WTC11 (cell line): ENCODE measurements around the gene MROH2B. TPM values are rescaled to one million over a fixed set of nuclear protein-coding genes. Genes with fewer than 3 reads are reported as not detected.

Source experiments
- ATAC-seq: fragments of 200-7000 bp; cut with Tn5 transposase; 2 replicates; pipeline ENCODE4 v1.10.0; 2021; ENCODE audit warnings: mild to moderate bottlenecking, moderate library complexity
- CTCF ChIA-PET: fragments of 300-600 bp; sonication (Branson Sonifier 250); formaldehyde crosslinking; loops from one replicate; lab custom pipeline; 2021; ENCODE audit warnings: antibody characterized with exemption; lab: Charles Lee
- POLR2A ChIA-PET: fragments of 350-600 bp; sonication (Branson Sonifier 250); formaldehyde crosslinking; loops from one replicate; lab custom pipeline; 2021; ENCODE audit warnings: antibody characterized with exemption; lab: Charles Lee
- DNase-seq: peaks from one replicate; pipeline ENCODE4 v3.0.0; 2021; ENCODE audit warnings: low spot score
- H3K27ac Mint-ChIP-seq: 2 replicates; pipeline ENCODE4 v1.8.0; 2021; ENCODE audit warnings: mixed read lengths
- H3K27me3 Mint-ChIP-seq: 2 replicates; pipeline ENCODE4 v1.8.0; 2021; ENCODE audit warnings: low read depth, mild to moderate bottlenecking, moderate library complexity, mixed read lengths
- H3K36me3 Mint-ChIP-seq: 2 replicates; pipeline ENCODE4 v1.8.0; 2021; ENCODE audit warnings: mixed read lengths
- H3K4me1 Mint-ChIP-seq: 2 replicates; pipeline ENCODE4 v1.8.0; 2022; ENCODE audit warnings: mixed read lengths
- H3K4me3 Mint-ChIP-seq: 2 replicates; pipeline ENCODE4 v1.8.0; 2021; ENCODE audit warnings: mild to moderate bottlenecking, moderate library complexity, mixed read lengths
- H3K9me3 Mint-ChIP-seq: 2 replicates; pipeline ENCODE4 v1.8.0; 2021; ENCODE audit warnings: mixed read lengths
- AFF4 ChIP-seq: sonication (generic); formaldehyde crosslinking; IDR thresholded peaks from 2 replicates; pipeline ENCODE4 v1.8.1; 2023; ENCODE audit warnings: mild to moderate bottlenecking, missing genetic modification reagents, borderline replicate concordance
- E2F4 ChIP-seq: sonication (generic); formaldehyde crosslinking; IDR thresholded peaks from 2 replicates; pipeline ENCODE4 v1.8.1; 2022; ENCODE audit warnings: low read depth, mild to moderate bottlenecking, moderate library complexity, missing genetic modification reagents, borderline replicate concordance
- E2F5 ChIP-seq: sonication (generic); formaldehyde crosslinking; IDR thresholded peaks from 2 replicates; pipeline ENCODE4 v1.8.1; 2022; ENCODE audit warnings: mild to moderate bottlenecking, moderate library complexity, missing genetic modification reagents
- EMX1 ChIP-seq: fragments of 250-450 bp; sonication (Bioruptor Pico); IDR thresholded peaks from 2 replicates; pipeline ENCODE4 v1.8.0; 2021; ENCODE audit warnings: mild to moderate bottlenecking
- ESRRA ChIP-seq: sonication (generic); formaldehyde crosslinking; IDR thresholded peaks from 2 replicates; pipeline ENCODE4 v1.8.1; 2022; ENCODE audit warnings: mild to moderate bottlenecking, missing genetic modification reagents, borderline replicate concordance
- FOXK1 ChIP-seq: sonication (generic); formaldehyde crosslinking; IDR thresholded peaks from 2 replicates; pipeline ENCODE4 v1.8.0; 2022; ENCODE audit warnings: mild to moderate bottlenecking, moderate library complexity, missing genetic modification reagents
- FOXP4 ChIP-seq: sonication (generic); formaldehyde crosslinking; IDR thresholded peaks from 2 replicates; pipeline ENCODE4 v1.8.0; 2022; ENCODE audit warnings: mild to moderate bottlenecking, missing genetic modification reagents
- GRHL2 ChIP-seq: fragments of 250-450 bp; sonication (Bioruptor Pico); IDR thresholded peaks from 2 replicates; pipeline ENCODE4 v1.8.0; 2022; ENCODE audit warnings: mild to moderate bottlenecking, moderate library complexity; ENCODE audit not compliant: insufficient replicate concordance, severe bottlenecking
- IRF1 ChIP-seq: sonication (generic); formaldehyde crosslinking; IDR thresholded peaks from 2 replicates; pipeline ENCODE4 v1.8.0; 2023; ENCODE audit warnings: missing genetic modification reagents
- IRF2 ChIP-seq: sonication (generic); formaldehyde crosslinking; IDR thresholded peaks from 2 replicates; pipeline ENCODE4 v1.8.0; 2022; ENCODE audit warnings: low read depth, missing genetic modification reagents, borderline replicate concordance
- MLX ChIP-seq: sonication (generic); formaldehyde crosslinking; IDR thresholded peaks from 2 replicates; pipeline ENCODE4 v1.8.1; 2023; ENCODE audit warnings: mild to moderate bottlenecking, missing genetic modification reagents, moderate library complexity
- NR3C1 ChIP-seq: sonication (generic); formaldehyde crosslinking; conservative IDR thresholded peaks from 2 replicates; pipeline ENCODE4 v1.8.1; 2023; ENCODE audit warnings: low read depth, mild to moderate bottlenecking, missing genetic modification reagents
- RELA ChIP-seq: sonication (generic); formaldehyde crosslinking; IDR thresholded peaks from 2 replicates; pipeline ENCODE4 v1.8.1; 2022; ENCODE audit warnings: missing genetic modification reagents, mild to moderate bottlenecking, borderline replicate concordance
- SP1 ChIP-seq: sonication (generic); formaldehyde crosslinking; conservative IDR thresholded peaks from 2 replicates; pipeline ENCODE4 v1.8.1; 2022; ENCODE audit warnings: missing genetic modification reagents
- TP53 ChIP-seq: sonication (generic); formaldehyde crosslinking; IDR thresholded peaks from 2 replicates; pipeline ENCODE4 v1.8.1; 2023; ENCODE audit warnings: mild to moderate bottlenecking, missing genetic modification reagents
- USF1 ChIP-seq: sonication (generic); formaldehyde crosslinking; IDR thresholded peaks from 2 replicates; pipeline ENCODE4 v1.8.0; 2022; ENCODE audit warnings: mild to moderate bottlenecking, missing genetic modification reagents
- ZMAT4 ChIP-seq: fragments of 250-450 bp; sonication (Bioruptor Pico); IDR thresholded peaks from 2 replicates; pipeline ENCODE4 v1.9.0; 2021; ENCODE audit warnings: mild to moderate bottlenecking
- ZNF263 ChIP-seq: sonication (generic); formaldehyde crosslinking; IDR thresholded peaks from 2 replicates; pipeline ENCODE4 v1.8.1; 2022; ENCODE audit warnings: low read depth, mild to moderate bottlenecking, moderate library complexity, missing genetic modification reagents
- ZNF512 ChIP-seq: sonication (generic); formaldehyde crosslinking; IDR thresholded peaks from 2 replicates; pipeline ENCODE4 v1.8.1; 2022; ENCODE audit warnings: missing genetic modification reagents, borderline replicate concordance
- ZSCAN18 ChIP-seq: fragments of 250-450 bp; sonication (Bioruptor Pico); IDR thresholded peaks from 2 replicates; pipeline ENCODE4 v2.1.2; 2022; ENCODE audit warnings: mild to moderate bottlenecking, moderate library complexity
- total RNA-seq: library from RNA; stranded (reverse); gene quantifications from 3 replicates; pipeline ENCODE4 v1.2.3, GENCODE V29; 2021

MROH2B gene
- total RNA-seq, 1 experiment from 2014 or later, result not detected

GRCh38 chr5:41102341-41102740 is 31.2 kb upstream of the MROH2B start:
- ChIA-PET CTCF (no interaction called here), POLR2A (no interaction called here)
- H3K4me3 Mint-ChIP-seq, result no peak overlapping the region
- H3K27ac Mint-ChIP-seq, result no peak overlapping the region
- H3K4me1 Mint-ChIP-seq, result no peaks in the 10 kb centered on the region
- ATAC-seq (no peak), DNase-seq (no peak)
- no peaks in the 10 kb centered on the region for H3K36me3 Mint-ChIP-seq
- H3K9me3 Mint-ChIP-seq, result no peaks in the 10 kb centered on the region
- H3K27me3 Mint-ChIP-seq, result no peaks in the 10 kb centered on the region
- TF ChIP-seq ZSCAN18 (CRISPR knock-in tag) (no peak), ZMAT4 (CRISPR knock-in tag) (no peak), USF1 (CRISPR knock-in tag) (no peak), TP53 (CRISPR knock-in tag) (no peak), NR3C1 (CRISPR knock-in tag) (no peak), E2F5 (CRISPR knock-in tag) (no peak), IRF1 (CRISPR knock-in tag) (no peak), E2F4 (CRISPR knock-in tag) (no peak), RELA (CRISPR knock-in tag) (no peak), SP1 (CRISPR knock-in tag) (no peak), FOXK1 (CRISPR knock-in tag) (no peak), FOXP4 (no peak), ZNF512 (no peak), AFF4 (CRISPR knock-in tag) (no peak), MLX (CRISPR knock-in tag) (no peak), EMX1 (CRISPR knock-in tag) (no peak), IRF2 (CRISPR knock-in tag) (no peak), ESRRA (no peak), GRHL2 (no peak), ZNF263 (no peak)
